ENCODE measurements around the gene ALDOA.

- TF ChIP-seq CTCF (IDR thresholded peaks at IDR 0.05) (no peak), POLR2A (IDR thresholded peaks at IDR 0.05) (no peak)
Measured at GRCh38 chr16:30113711-30114333, 48.3 kb downstream of the ALDOA start.

All from thyroid gland (tissue), 4 donors.